GM23248 (cell line): ENCODE data around the gene DGKB.

ENCODE experiments used
- EZH2 ChIP-seq: fragments of 200-600 bp; sonication (generic); IDR thresholded peaks from 2 replicates; pipeline ENCODE4 v1.6.1; 2018; ENCODE audit warnings: antibody characterized with exemption, mild to moderate bottlenecking; ENCODE audit not compliant: insufficient read depth, poor library complexity, severe bottlenecking
- EZH2phosphoT487 ChIP-seq: fragments of 200-600 bp; sonication (generic); IDR thresholded peaks from 2 replicates; pipeline ENCODE4 v1.6.1; 2018; ENCODE audit warnings: antibody characterized with exemption, moderate library complexity, mild to moderate bottlenecking, low read depth; ENCODE audit not compliant: insufficient read depth

DNA sequence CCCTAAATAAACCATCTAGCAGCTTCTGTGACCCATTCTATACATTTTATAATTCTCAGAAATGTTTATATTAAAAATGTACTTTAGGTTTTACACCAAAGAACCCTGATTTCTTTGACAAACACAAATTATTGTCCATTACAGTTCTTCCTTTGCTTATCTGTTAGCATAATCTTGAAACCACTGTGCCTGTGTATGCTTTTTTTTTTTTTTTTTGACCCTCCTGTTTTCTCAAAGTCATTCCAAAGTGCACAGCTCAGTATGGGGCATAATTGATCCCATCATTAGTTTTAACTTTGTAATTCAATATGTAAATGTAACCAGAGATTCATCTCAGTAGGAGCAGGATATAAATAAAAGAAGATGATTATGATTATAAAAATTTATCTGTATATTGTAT is 229.3 kb downstream of the DGKB start:
- TF ChIP-seq EZH2 (no peak), EZH2phosphoT487 (no peak)
